Measurements from ENCODE around the gene HDAC7.
A peak's percentile ranks its signal among the peaks of the same experiment; 100 is the strongest.
"Not testable (repeated sequence)": the region's sequence is repeated elsewhere in the genome, so short reads cannot be mapped to it uniquely, and the experiment has no call there.

HDAC7 gene

GRCh38 chr12:47828008-47828975, 8.6 kb upstream of the HDAC7 start:
- no peak for DNase-seq

GRCh38 chr12:47825173-47825639, 5.5 kb upstream of the HDAC7 start:
- DNase-seq: no peak

- no peak for DNase-seq
Measured at GRCh38 chr12:47824635-47825034, 4.9 kb upstream of the HDAC7 start.

GRCh38 chr12:47824198-47824597, 4.5 kb upstream of the HDAC7 start:
- no peak for DNase-seq

GRCh38 chr12:47823422-47824086, 3.9 kb upstream of the HDAC7 start:
- DNase-seq: no peak

GRCh38 chr12:47822863-47823262, 3.2 kb upstream of the HDAC7 start:
- no peak for DNase-seq

GRCh38 chr12:47822401-47822800, 2.7 kb upstream of the HDAC7 start:
- no peak for DNase-seq

- DNase-seq: no peak
Measured at GRCh38 chr12:47821346-47821706, 1.6 kb upstream of the HDAC7 start.

- no peak for DNase-seq
Measured at GRCh38 chr12:47820631-47821345, 1.1 kb upstream of the HDAC7 start.

GRCh38 chr12:47819138-47819895, 386 bp downstream of the HDAC7 start:
- DNase-seq: peak; percentile 63

- DNase-seq: peak; percentile 55
Measured at GRCh38 chr12:47818467-47819137, 1.1 kb downstream of the HDAC7 start.

GRCh38 chr12:47818007-47818376, 1.7 kb downstream of the HDAC7 start:
- no peak for DNase-seq

GRCh38 chr12:47817272-47818006, 2.3 kb downstream of the HDAC7 start:
- DNase-seq: no peak

- DNase-seq: no peak
Measured at GRCh38 chr12:47816403-47817271, 3.1 kb downstream of the HDAC7 start.

- DNase-seq: not testable (repeated sequence)
Measured at GRCh38 chr12:47815447-47815846, 4.3 kb downstream of the HDAC7 start.

GRCh38 chr12:47814539-47815170, 5.0 kb downstream of the HDAC7 start:
- DNase-seq: peak; percentile 38

GRCh38 chr12:47813511-47814196, 6.0 kb downstream of the HDAC7 start:
- no peak for DNase-seq

GRCh38 chr12:47812797-47813510, 6.7 kb downstream of the HDAC7 start:
- peak; percentile 74 for DNase-seq

Data from hematopoietic multipotent progenitor cell treated with erythropoietin and hydrocortisone succinate and interleukin-3 and kit ligand, for 8 days (in vitro differentiated cells).